Trophoblast cell (in vitro differentiated cells and primary cell): Measurements from ENCODE around the gene SREBF2.

ENCODE experiments used
- DNase-seq, 2 donors: peaks; one replicate each; pipeline ENCODE4 v3.0.0-alpha.2; 2016
- H2AFZ ChIP-seq: 2 replicates; pipeline ENCODE4 v1.6.1; 2013; ENCODE audit warnings: low read length, moderate library complexity, mild to moderate bottlenecking; ENCODE audit not compliant: insufficient read depth, poor library complexity
- H2AK5ac ChIP-seq: 2 replicates; pipeline ENCODE4 v1.6.1; 2013; ENCODE audit warnings: mild to moderate bottlenecking, low read length
- H2BK120ac ChIP-seq: 2 replicates; pipeline ENCODE4 v1.6.1; 2013; ENCODE audit warnings: low read length, mild to moderate bottlenecking, moderate library complexity; ENCODE audit not compliant: insufficient read depth, poor library complexity
- H2BK12ac ChIP-seq: 2 replicates; pipeline ENCODE4 v1.6.1; 2013; ENCODE audit warnings: mild to moderate bottlenecking, low read length, moderate library complexity
- H2BK5ac ChIP-seq: 2 replicates; pipeline ENCODE4 v1.6.1; 2013; ENCODE audit warnings: low read length, low read depth, moderate library complexity, mild to moderate bottlenecking; ENCODE audit not compliant: poor library complexity
- H3K14ac ChIP-seq: 2 replicates; pipeline ENCODE4 v1.6.1; 2013; ENCODE audit warnings: mild to moderate bottlenecking, low read length
- H3K18ac ChIP-seq: 2 replicates; pipeline ENCODE4 v1.6.1; 2013; ENCODE audit warnings: mild to moderate bottlenecking, low read length
- H3K23ac ChIP-seq: 2 replicates; pipeline ENCODE4 v1.6.1; 2013; ENCODE audit warnings: low read length
- H3K27ac ChIP-seq: 2 replicates; pipeline ENCODE4 v1.5.1; 2013; ENCODE audit warnings: low read depth, mild to moderate bottlenecking, inconsistent platforms, low read length, moderate library complexity
- H3K27me3 ChIP-seq: 2 replicates; pipeline ENCODE4 v1.6.1; 2013; ENCODE audit warnings: inconsistent platforms, mild to moderate bottlenecking, low read length, moderate library complexity; ENCODE audit not compliant: insufficient read depth
- H3K36me3 ChIP-seq, 2 experiments: 1 replicate in 1 of 2; 2 replicates in 1 of 2; pipeline ENCODE4 v1.6.1; 2013; ENCODE audit warnings: low read length in 2 of 2, mild to moderate bottlenecking in 2 of 2, moderate library complexity in 1 of 2; ENCODE audit not compliant: insufficient read depth in 2 of 2, control insufficient read depth in 1 of 2
- H3K4ac ChIP-seq: 2 replicates; pipeline ENCODE4 v1.6.1; 2013; ENCODE audit warnings: low read depth, mild to moderate bottlenecking, low read length, moderate library complexity
- H3K4me1 ChIP-seq, 2 experiments: 1 replicate in 1 of 2; 2 replicates in 1 of 2; pipeline ENCODE4 v1.6.1; 2013; ENCODE audit warnings: low read length in 2 of 2, mild to moderate bottlenecking in 2 of 2, moderate library complexity in 1 of 2; ENCODE audit not compliant: insufficient read depth in 2 of 2, control insufficient read depth in 1 of 2
- H3K4me2 ChIP-seq: 2 replicates; pipeline ENCODE4 v1.6.1; 2013; ENCODE audit warnings: inconsistent platforms, mild to moderate bottlenecking, low read length, moderate library complexity
- H3K4me3 ChIP-seq: 2 replicates; pipeline ENCODE4 v1.5.1; 2013; ENCODE audit warnings: mild to moderate bottlenecking, low read depth, low read length, inconsistent platforms
- H3K79me1 ChIP-seq: one replicate; pipeline ENCODE4 v1.6.1; 2013; ENCODE audit warnings: low read length
- H3K79me2 ChIP-seq: 2 replicates; pipeline ENCODE4 v1.6.1; 2013; ENCODE audit warnings: low read length, mild to moderate bottlenecking; ENCODE audit not compliant: control insufficient read depth, insufficient read depth, poor library complexity
- H3K9ac ChIP-seq: 2 replicates; pipeline ENCODE4 v1.6.1; 2013; ENCODE audit warnings: mild to moderate bottlenecking, low read length
- H3K9me3 ChIP-seq: 2 replicates; pipeline ENCODE4 v1.6.1; 2013; ENCODE audit warnings: low read depth, mild to moderate bottlenecking, control low read depth, inconsistent platforms, low read length; ENCODE audit not compliant: insufficient read depth
- H4K12ac ChIP-seq: 2 replicates; pipeline ENCODE4 v1.6.1; 2013; ENCODE audit warnings: low read depth, mild to moderate bottlenecking, low read length, moderate library complexity
- H4K8ac ChIP-seq: 2 replicates; pipeline ENCODE4 v1.6.1; 2013; ENCODE audit warnings: low read depth, mild to moderate bottlenecking, low read length, moderate library complexity
- H4K91ac ChIP-seq: one replicate; pipeline ENCODE4 v1.6.1; 2013; ENCODE audit warnings: low read depth, mild to moderate bottlenecking, low read length, moderate library complexity
- WGBS: extraction: QIAGEN DNeasy Blood & Tissue Kit; methylation state at CpG from one replicate; pipeline ENCODE4 v1.1.7; 2013; ENCODE audit warnings: missing lambda C conversion rate; ENCODE audit not compliant: insufficient read length, insufficient coverage; ENCODE audit errors: extremely low coverage; 5-methylcytosine and 5-hydroxymethylcytosine counted together

SREBF2 gene

GRCh38 chr22:41805639-41806038 lies 27.3 kb upstream of the SREBF2 start:
- DNase-seq: no peak
- no peak overlapping the region for H3K4me3 ChIP-seq
- H3K27me3 ChIP-seq: no peaks in the 10 kb centered on the region
- no peak overlapping the region for H4K8ac ChIP-seq
- peaks cover 4% of the 10 kb centered on the region for H3K79me1 ChIP-seq
- H3K23ac ChIP-seq: no peak overlapping the region
- no peak overlapping the region for H2AFZ ChIP-seq
- no peak overlapping the region for H2BK5ac ChIP-seq
- no peak overlapping the region for H2AK5ac ChIP-seq
- no peak overlapping the region for H3K4me2 ChIP-seq
- H3K9ac ChIP-seq: no peak overlapping the region
- no peak overlapping the region for H3K18ac ChIP-seq
- H4K12ac ChIP-seq: no peak overlapping the region
- no peak overlapping the region for H4K91ac ChIP-seq
- H3K9me3 ChIP-seq: no peaks in the 10 kb centered on the region
- H2BK120ac ChIP-seq: no peak overlapping the region
- peaks cover under 1% of the 10 kb centered on the region for H3K79me2 ChIP-seq
- H3K27ac ChIP-seq: no peak overlapping the region
- H3K14ac ChIP-seq: no peak overlapping the region
- peaks cover 0 to 2% of the 10 kb centered on the region in 2 experiments for H3K36me3 ChIP-seq
- H3K4ac ChIP-seq: no peak overlapping the region
- H2BK12ac ChIP-seq: no peak overlapping the region
- peaks cover 5% of the 10 kb centered on the region in 2 experiments for H3K4me1 ChIP-seq

DNA sequence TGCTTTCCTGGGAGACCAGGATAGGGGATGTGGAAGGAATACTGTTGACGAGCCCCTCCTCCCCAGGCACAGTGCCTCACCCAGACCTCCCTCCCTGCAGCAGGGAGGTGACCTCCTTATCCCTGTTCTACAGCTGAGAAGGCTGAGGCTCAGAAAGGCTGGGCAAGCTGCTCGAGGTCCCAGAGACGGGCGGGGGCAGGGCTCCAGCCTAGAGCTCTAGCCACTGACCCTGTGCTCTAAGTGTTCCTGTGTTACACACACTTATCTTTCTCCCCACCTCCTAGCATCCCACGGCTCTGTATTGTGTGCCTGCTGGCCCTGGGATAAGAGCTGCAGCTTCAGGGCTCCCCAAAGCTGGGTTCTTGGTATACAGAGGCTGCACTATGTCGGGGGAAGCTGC lies 24.5 kb upstream of the SREBF2 start:
- H3K27me3 ChIP-seq: no peaks in the 10 kb centered on the region
- no peak overlapping the region for H3K4ac ChIP-seq
- no CpG with 5 or more reads among the region's 6 CpGs for WGBS
- no peak overlapping the region for H3K18ac ChIP-seq
- no peak overlapping the region for H3K23ac ChIP-seq
- no peak overlapping the region for H3K14ac ChIP-seq
- H4K12ac ChIP-seq: no peak overlapping the region
- H3K36me3 ChIP-seq: peaks cover 0 to 9% of the 10 kb centered on the region in 2 experiments
- peaks cover 3% of the 10 kb centered on the region for H3K9me3 ChIP-seq
- no peak overlapping the region for H3K4me2 ChIP-seq
- no peak overlapping the region for H3K4me3 ChIP-seq
- no peak overlapping the region for H4K8ac ChIP-seq
- H3K79me2 ChIP-seq: no peaks in the 10 kb centered on the region
- H2BK12ac ChIP-seq: no peak overlapping the region
- no peak overlapping the region for H2BK5ac ChIP-seq
- H3K4me1 ChIP-seq: no peaks in the 10 kb centered on the region
- H2AFZ ChIP-seq: no peak overlapping the region
- no peak overlapping the region for H2BK120ac ChIP-seq
- no peak overlapping the region for H3K27ac ChIP-seq
- H3K9ac ChIP-seq: no peak overlapping the region
- H3K79me1 ChIP-seq: no peaks in the 10 kb centered on the region
- no peak overlapping the region for H2AK5ac ChIP-seq
- no peak overlapping the region for H4K91ac ChIP-seq
- no peak for DNase-seq

- no peaks in the 10 kb centered on the region for H3K4me1 ChIP-seq
- peaks cover 0 to 14% of the 10 kb centered on the region in 2 experiments for H3K36me3 ChIP-seq
- WGBS: no CpG with 5 or more reads among the region's 12 CpGs
- no peak overlapping the region for H4K8ac ChIP-seq
- H3K27me3 ChIP-seq: no peaks in the 10 kb centered on the region
- H2BK120ac ChIP-seq: no peak overlapping the region
- no peak overlapping the region for H2BK12ac ChIP-seq
- no peak overlapping the region for H2AFZ ChIP-seq
- no peak overlapping the region for H2BK5ac ChIP-seq
- no peak overlapping the region for H3K4me3 ChIP-seq
- no peak overlapping the region for H3K14ac ChIP-seq
- no peak overlapping the region for H3K4me2 ChIP-seq
- no peak overlapping the region for H4K91ac ChIP-seq
- peaks cover 3% of the 10 kb centered on the region for H3K9me3 ChIP-seq
- no peaks in the 10 kb centered on the region for H3K79me1 ChIP-seq
- no peak overlapping the region for H3K9ac ChIP-seq
- H2AK5ac ChIP-seq: no peak overlapping the region
- H3K4ac ChIP-seq: no peak overlapping the region
- no peak for DNase-seq
- H3K23ac ChIP-seq: no peak overlapping the region
- no peaks in the 10 kb centered on the region for H3K79me2 ChIP-seq
- H3K27ac ChIP-seq: no peak overlapping the region
- H3K18ac ChIP-seq: no peak overlapping the region
- no peak overlapping the region for H4K12ac ChIP-seq
These were observed 22.9 kb upstream of the SREBF2 start for GRCh38 chr22:41810022-41810421.

DNA sequence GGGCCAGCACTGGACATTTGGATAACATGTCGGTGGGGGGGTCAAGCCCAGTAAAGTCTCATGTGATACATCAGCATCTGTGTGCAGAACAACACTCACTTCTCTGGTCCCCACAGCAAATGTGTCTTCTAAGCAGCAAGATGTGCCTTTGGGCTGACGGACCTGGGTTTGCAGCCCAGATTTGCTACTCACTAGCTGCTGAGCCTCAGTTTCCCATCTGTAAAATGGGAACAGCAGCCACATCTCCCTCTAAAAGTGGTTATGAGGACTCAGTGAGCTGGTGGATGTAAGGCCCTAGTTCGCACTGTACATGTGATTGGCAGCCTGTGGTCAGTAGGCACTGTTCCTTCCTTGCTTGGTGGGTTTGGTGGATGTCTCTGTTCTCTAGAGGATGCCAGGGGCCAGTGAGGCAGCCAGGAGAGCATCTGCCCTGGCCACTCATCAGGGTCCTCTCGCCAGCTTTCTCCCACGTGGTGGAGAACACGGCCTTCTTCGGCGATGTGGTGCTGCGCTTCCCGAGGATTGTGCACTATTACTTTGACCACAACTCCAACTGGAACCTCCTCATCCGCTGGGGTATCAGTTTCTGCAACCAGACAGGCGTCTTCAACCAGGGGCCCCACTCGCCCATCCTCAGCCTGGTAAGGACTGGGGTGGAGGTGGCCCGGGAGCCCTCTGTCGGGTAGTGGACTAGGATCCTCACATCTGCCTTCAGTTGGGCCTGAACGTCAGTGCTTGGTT lies 19.9 kb upstream of the SREBF2 start:
- Histone ChIP-seq H3K9me3 (peaks cover 3% of the 10 kb centered on the region), H3K18ac (no peak overlapping the region), H3K79me1 (no peaks in the 10 kb centered on the region), H3K23ac (no peak overlapping the region), H2AFZ (no peak overlapping the region), H3K9ac (no peak overlapping the region), H3K36me3 (peaks cover 0 to 14% of the 10 kb centered on the region in 2 experiments), H2BK120ac (no peak overlapping the region), H3K4me2 (no peak overlapping the region), H2BK5ac (no peak overlapping the region), H2AK5ac (no peak overlapping the region), H4K12ac (no peak overlapping the region), H4K8ac (no peak overlapping the region), H3K4me3 (no peak overlapping the region), H3K79me2 (no peaks in the 10 kb centered on the region), H3K4ac (no peak overlapping the region), H2BK12ac (no peak overlapping the region), H3K4me1 (peaks cover 0 to 3% of the 10 kb centered on the region in 2 experiments), H3K14ac (no peak overlapping the region), H3K27me3 (no peaks in the 10 kb centered on the region), H3K27ac (no peak overlapping the region), H4K91ac (no peak overlapping the region)
- no CpG with 5 or more reads among the region's 16 CpGs for WGBS
- no peak for DNase-seq
